Measurements from ENCODE around the gene HPX. TPM values are rescaled to one million over a fixed set of nuclear protein-coding genes. Genes with fewer than 3 reads are reported as not detected.

HPX gene
- polyA plus RNA-seq, 4 donors, result 0.85 to 5.7 (median 3.3) TPM

- H3K9me3 ChIP-seq (ENCODE audit: control insufficient read depth in 2 of 2, insufficient read depth in 1 of 2, low read depth in 1 of 2, low read length in 1 of 2), result no peaks in the 10 kb centered on the region
- H3K4me3 ChIP-seq (ENCODE audit: low read depth in 1 of 3, low read length in 3 of 3), result peak overlapping the region; percentile 20 to 59 (median 57)
- no peak for FAIRE-seq
- H3K27ac ChIP-seq (ENCODE audit: low read depth in 1 of 3, low read length in 2 of 3), result peak overlapping the region; percentile 86 to 95 (median 94)
- H3K27me3 ChIP-seq (ENCODE audit: control insufficient read depth in 3 of 3, insufficient read depth in 3 of 3, low read length in 3 of 3), result no peaks in the 10 kb centered on the region
- 20 to 37% (median 27%) methylated on average over 7 of the region's 7 CpGs for WGBS, 3 donors
- no peak for DNase-seq
- peaks cover 0 to 33% (median 2%) of the 10 kb centered on the region in 3 donors for H3K36me3 ChIP-seq (ENCODE audit: control insufficient read depth in 3 of 3, insufficient read depth in 2 of 3, low read depth in 1 of 3, low read length in 3 of 3)
- H3K4me1 ChIP-seq (ENCODE audit: control insufficient read depth in 3 of 3, insufficient read depth in 2 of 3, low read depth in 1 of 3, low read length in 2 of 3), result peaks cover 4 to 36% (median 13%) of the 10 kb centered on the region in 3 donors
These were observed 33.6 kb upstream of the HPX start for GRCh38 chr11:6474413-6474792.

GRCh38 chr11:6473451-6474412, 32.9 kb upstream of the HPX start, which contains the start of gene TRIM3:
TSS of gene TRIM3 (minus strand) at chr11:6473941. CDS start at chr11:6465695, 8,246 bp downstream.
- H3K27ac ChIP-seq (ENCODE audit: low read depth in 1 of 3, low read length in 2 of 3), result peak within 1 kb of the TSS; percentile 86 to 95 (median 94)
- no peaks in the 10 kb centered on the region for H3K27me3 ChIP-seq (ENCODE audit: control insufficient read depth in 3 of 3, insufficient read depth in 3 of 3, low read length in 3 of 3)
- H3K36me3 ChIP-seq (ENCODE audit: control insufficient read depth in 3 of 3, insufficient read depth in 2 of 3, low read depth in 1 of 3, low read length in 3 of 3), result peaks cover 0 to 27% (median 2%) of the 10 kb centered on the region in 3 donors
- 1 to 2% (median 2%) methylated on average over 38 to 87 of the region's 87 CpGs for WGBS, 3 donors
- no peaks in the 10 kb centered on the region for H3K9me3 ChIP-seq (ENCODE audit: control insufficient read depth in 2 of 2, insufficient read depth in 1 of 2, low read depth in 1 of 2, low read length in 1 of 2)
- H3K4me3 ChIP-seq (ENCODE audit: low read depth in 1 of 3, low read length in 3 of 3), result peak within 1 kb of the TSS; percentile 59 to 94 (median 60)
- H3K4me1 ChIP-seq (ENCODE audit: control insufficient read depth in 3 of 3, insufficient read depth in 2 of 3, low read depth in 1 of 3, low read length in 2 of 3), result peaks cover 4 to 42% (median 13%) of the 10 kb centered on the region in 3 donors
- DNase-seq (peak; percentile 89 to 93), FAIRE-seq (no peak)

- H3K9me3 ChIP-seq (ENCODE audit: control insufficient read depth in 2 of 2, insufficient read depth in 1 of 2, low read depth in 1 of 2, low read length in 1 of 2), result no peaks in the 10 kb centered on the region
- 46 to 70% (median 55%) methylated on average over 1 of the region's 1 CpG for WGBS, 3 donors
- DNase-seq (no peak), FAIRE-seq (no peak)
- H3K27ac ChIP-seq (ENCODE audit: low read depth in 1 of 3, low read length in 2 of 3), result no peak overlapping the region
- peak overlapping the region; percentile 59 to 94 (median 60) for H3K4me3 ChIP-seq (ENCODE audit: low read depth in 1 of 3, low read length in 3 of 3)
- H3K36me3 ChIP-seq (ENCODE audit: control insufficient read depth in 3 of 3, insufficient read depth in 2 of 3, low read depth in 1 of 3, low read length in 3 of 3), result peaks cover 0 to 19% (median 2%) of the 10 kb centered on the region in 3 donors
- H3K27me3 ChIP-seq (ENCODE audit: control insufficient read depth in 3 of 3, insufficient read depth in 3 of 3, low read length in 3 of 3), result no peaks in the 10 kb centered on the region
- H3K4me1 ChIP-seq (ENCODE audit: control insufficient read depth in 3 of 3, insufficient read depth in 2 of 3, low read depth in 1 of 3, low read length in 2 of 3), result peaks cover 4 to 45% (median 13%) of the 10 kb centered on the region in 3 donors
These were observed 32.1 kb upstream of the HPX start for GRCh38 chr11:6472934-6473333.

- DNase-seq, result peak in 1 of 2 donors; percentile 82
These were observed 28.8 kb upstream of the HPX start for GRCh38 chr11:6469599-6469998.

GRCh38 chr11:6468712-6469495, 28.1 kb upstream of the HPX start:
- Histone ChIP-seq H3K27me3 (ENCODE audit: control insufficient read depth in 3 of 3, insufficient read depth in 3 of 3, low read length in 3 of 3) (no peaks in the 10 kb centered on the region), H3K4me3 (ENCODE audit: low read depth in 1 of 3, low read length in 3 of 3) (no peak overlapping the region), H3K4me1 (ENCODE audit: control insufficient read depth in 3 of 3, insufficient read depth in 2 of 3, low read depth in 1 of 3, low read length in 2 of 3) (peaks cover 6 to 33% (median 10%) of the 10 kb centered on the region in 3 donors), H3K27ac (ENCODE audit: low read depth in 1 of 3, low read length in 2 of 3) (peak overlapping the region; percentile 56 to 82 (median 70)), H3K36me3 (ENCODE audit: control insufficient read depth in 3 of 3, insufficient read depth in 2 of 3, low read depth in 1 of 3, low read length in 3 of 3) (peaks cover 0 to 14% (median under 1%) of the 10 kb centered on the region in 3 donors), H3K9me3 (ENCODE audit: control insufficient read depth in 2 of 2, insufficient read depth in 1 of 2, low read depth in 1 of 2, low read length in 1 of 2) (no peaks in the 10 kb centered on the region)
- DNase-seq (peak; percentile 79 to 90), FAIRE-seq (no peak)
- WGBS, 3 donors, result 31 to 67% (median 48%) methylated on average over 6 of the region's 6 CpGs

More at GRCh38 chr11:6469599-6469998, 28.8 kb upstream of the HPX start:
- H3K4me3 ChIP-seq (ENCODE audit: low read depth in 1 of 3, low read length in 3 of 3), result no peak overlapping the region
- peaks cover 0 to 10% (median 0%) of the 10 kb centered on the region in 3 donors for H3K36me3 ChIP-seq (ENCODE audit: control insufficient read depth in 3 of 3, insufficient read depth in 2 of 3, low read depth in 1 of 3, low read length in 3 of 3)
- H3K27ac ChIP-seq (ENCODE audit: low read depth in 1 of 3, low read length in 2 of 3), result peak overlapping the region; percentile 50 to 82 (median 70)
- 16 to 68% (median 46%) methylated on average over 1 of the region's 1 CpG for WGBS, 3 donors
- FAIRE-seq, result no peak
- no peaks in the 10 kb centered on the region for H3K9me3 ChIP-seq (ENCODE audit: control insufficient read depth in 2 of 2, insufficient read depth in 1 of 2, low read depth in 1 of 2, low read length in 1 of 2)
- H3K4me1 ChIP-seq (ENCODE audit: control insufficient read depth in 3 of 3, insufficient read depth in 2 of 3, low read depth in 1 of 3, low read length in 2 of 3), result peaks cover 6 to 38% (median 10%) of the 10 kb centered on the region in 3 donors
- no peaks in the 10 kb centered on the region for H3K27me3 ChIP-seq (ENCODE audit: control insufficient read depth in 3 of 3, insufficient read depth in 3 of 3, low read length in 3 of 3)

GRCh38 chr11:6459099-6459450, 18.3 kb upstream of the HPX start:
- peaks cover 6 to 68% (median 27%) of the 10 kb centered on the region in 3 donors for H3K36me3 ChIP-seq (ENCODE audit: control insufficient read depth in 3 of 3, insufficient read depth in 2 of 3, low read depth in 1 of 3, low read length in 3 of 3)
- H3K27me3 ChIP-seq (ENCODE audit: control insufficient read depth in 3 of 3, insufficient read depth in 3 of 3, low read length in 3 of 3), result no peaks in the 10 kb centered on the region
- WGBS, 3 donors, result 10 to 59% (median 27%) methylated on average over 1 of the region's 1 CpG
- DNase-seq (peak; percentile 81 to 86), FAIRE-seq (no peak)
- peaks cover 0 to 26% (median 4%) of the 10 kb centered on the region in 3 donors for H3K4me1 ChIP-seq (ENCODE audit: control insufficient read depth in 3 of 3, insufficient read depth in 2 of 3, low read depth in 1 of 3, low read length in 2 of 3)
- peak overlapping the region in 2 of 3 donors; percentile 67 to 81 for H3K27ac ChIP-seq (ENCODE audit: low read depth in 1 of 3, low read length in 2 of 3)
- H3K4me3 ChIP-seq (ENCODE audit: low read depth in 1 of 3, low read length in 3 of 3), result no peak overlapping the region
- H3K9me3 ChIP-seq (ENCODE audit: control insufficient read depth in 2 of 2, insufficient read depth in 1 of 2, low read depth in 1 of 2, low read length in 1 of 2), result no peaks in the 10 kb centered on the region

- Histone ChIP-seq H3K4me3 (ENCODE audit: low read depth in 1 of 3, low read length in 3 of 3) (no peak overlapping the region), H3K4me1 (ENCODE audit: control insufficient read depth in 3 of 3, insufficient read depth in 2 of 3, low read depth in 1 of 3, low read length in 2 of 3) (peaks cover 0 to 26% (median 4%) of the 10 kb centered on the region in 3 donors), H3K9me3 (ENCODE audit: control insufficient read depth in 2 of 2, insufficient read depth in 1 of 2, low read depth in 1 of 2, low read length in 1 of 2) (no peaks in the 10 kb centered on the region), H3K27ac (ENCODE audit: low read depth in 1 of 3, low read length in 2 of 3) (peak overlapping the region in 1 of 3 donors; percentile 46), H3K27me3 (ENCODE audit: control insufficient read depth in 3 of 3, insufficient read depth in 3 of 3, low read length in 3 of 3) (no peaks in the 10 kb centered on the region), H3K36me3 (ENCODE audit: control insufficient read depth in 3 of 3, insufficient read depth in 2 of 3, low read depth in 1 of 3, low read length in 3 of 3) (peaks cover 6 to 67% (median 23%) of the 10 kb centered on the region in 3 donors)
- FAIRE-seq (no peak), DNase-seq (no peak)
- 65 to 82% (median 80%) methylated on average over 2 of the region's 2 CpGs for WGBS, 3 donors
These were observed 17.7 kb upstream of the HPX start for GRCh38 chr11:6458352-6459098.
